ENCODE results near the gene SEPTIN1. TPM values are rescaled to one million over a fixed set of nuclear protein-coding genes. Genes with fewer than 3 reads are reported as not detected.
A peak's percentile ranks its signal among the peaks of the same experiment; 100 is the strongest.

SEPTIN1 gene
- total and polyA plus RNA-seq, 2 of the 13 experiments (the other 11 are each of a cell fraction or from before 2014, with no cell fraction given), result 0.18 to 0.67 TPM

DNA sequence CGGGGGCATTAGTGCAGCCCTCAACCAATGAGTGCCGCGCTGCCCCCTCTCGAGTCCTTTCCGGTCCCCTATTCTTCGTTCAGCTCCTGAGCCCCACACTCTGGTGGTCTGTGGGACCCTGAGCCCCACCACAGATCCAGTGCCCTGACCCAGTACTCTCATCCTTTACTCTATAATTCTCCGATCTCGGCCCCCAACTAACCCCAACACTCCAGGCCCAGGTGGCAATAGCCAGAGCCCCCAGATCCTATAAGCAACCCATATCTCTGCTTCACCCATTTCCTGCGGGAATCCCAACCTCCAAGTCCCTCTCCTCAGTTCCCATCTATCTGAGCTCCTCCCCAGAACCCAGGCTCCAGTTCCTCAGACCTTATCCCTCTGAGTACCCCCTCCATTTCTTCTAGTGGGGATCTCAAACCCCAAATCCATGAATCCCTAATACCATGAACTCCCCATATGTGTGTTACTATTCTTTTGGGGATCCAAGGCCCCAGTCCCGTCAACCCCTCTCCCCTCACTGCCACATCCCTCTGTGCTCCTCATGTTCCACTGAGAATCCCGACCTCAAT, 11.0 kb downstream of the SEPTIN1 start:
- no peak for DNase-seq (ENCODE audit: low spot score)
- no peaks in the 10 kb centered on the region; a peak in 1 of 5 replicates for H3K27me3 ChIP-seq (ENCODE audit: control insufficient read depth in 1 of 2, insufficient read depth in 2 of 2, low read length in 2 of 2)
- peak overlapping the region; percentile 45 for H3K27ac ChIP-seq (ENCODE audit: extremely low read length, insufficient read depth, low read length)
- in situ Hi-C loops (cut with HindIII; ENCODE audit: extremely low pct_ligation_motif_present, low pct_unique_long_range_greater_than_20kb), result no loop called here
- no peaks in the 10 kb centered on the region for H3K9me3 ChIP-seq (ENCODE audit: low read length)
- no peak for ATAC-seq
- POLR2A ChIA-PET, result interaction anchor here (0.7 to 4.7 kb wide), 21 partner anchors 9 to 376 kb away, joined by 3 to 94 read pairs (median 6); partner anchors contain the start of genes CD2BP2, DCTPP1, FBRS and PHKG2
- peak overlapping the region; percentile 59 for H3K9ac ChIP-seq (ENCODE audit: insufficient read depth, low read depth, low read length)
- H3K79me2 ChIP-seq (ENCODE audit: insufficient read depth, low read length), result peaks cover 32% of the 10 kb centered on the region
- peak overlapping the region; percentile 57 to 74 (median 68) for H3K4me3 ChIP-seq (replicated peaks in 1 of 3; ENCODE audit: insufficient read depth in 1 of 3, low read depth in 2 of 3, low read length in 3 of 3)
- H2AFZ ChIP-seq (ENCODE audit: low read length), result peak overlapping the region; percentile 73
- H3K36me3 ChIP-seq (replicated peaks in 1 of 2; ENCODE audit: control insufficient read depth in 1 of 2, insufficient read depth in 2 of 2, low read length in 2 of 2), result no peaks in the 10 kb centered on the region
- H3K4me1 ChIP-seq (ENCODE audit: insufficient read depth, low read length), result peaks cover 46% of the 10 kb centered on the region
- CTCF ChIA-PET (ENCODE audit: low intra/inter-chr PET ratio, low total read pairs), result no interaction called here
- peak overlapping the region; percentile 85 for H3K4me2 ChIP-seq (ENCODE audit: low read depth, low read length)
- peaks cover 20% of the 10 kb centered on the region; the same call in 1 of the 2 replicates for H4K20me1 ChIP-seq (ENCODE audit: insufficient read depth, low read length)
- 20% methylated on average over 11 of the region's 11 CpGs for WGBS (ENCODE audit: low lambda C conversion rate)
- FAIRE-seq, result no peak
- BruUV-seq (replicated peaks), result TSS peak; percentile 82
- intact Hi-C loops (cut with micrococcal nuclease; ENCODE audit: unreplicated experiment), result loop anchor here (1.0 kb wide), 1 partner anchor 24 kb away; the partner anchor contains the start of gene ZNF48
- TF ChIP-seq ZNF354B (CRISPR knock-in tag; IDR thresholded peaks at IDR 0.05) (no peak), KLF16 (CRISPR knock-in tag; IDR thresholded peaks at IDR 0.05) (no peak; a peak in 1 of 4 replicates), ZBTB34 (CRISPR knock-in tag; IDR thresholded peaks at IDR 0.05) (no peak), ZNF747 (CRISPR knock-in tag; IDR thresholded peaks at IDR 0.05; ENCODE audit: borderline replicate concordance) (no peak), KDM5B (CRISPR knock-in tag; IDR thresholded peaks at IDR 0.05; ENCODE audit: borderline replicate concordance) (peak; percentile 23; the same call in 1 of the 2 replicates)
- TF ChIP-seq, protein P1, sequence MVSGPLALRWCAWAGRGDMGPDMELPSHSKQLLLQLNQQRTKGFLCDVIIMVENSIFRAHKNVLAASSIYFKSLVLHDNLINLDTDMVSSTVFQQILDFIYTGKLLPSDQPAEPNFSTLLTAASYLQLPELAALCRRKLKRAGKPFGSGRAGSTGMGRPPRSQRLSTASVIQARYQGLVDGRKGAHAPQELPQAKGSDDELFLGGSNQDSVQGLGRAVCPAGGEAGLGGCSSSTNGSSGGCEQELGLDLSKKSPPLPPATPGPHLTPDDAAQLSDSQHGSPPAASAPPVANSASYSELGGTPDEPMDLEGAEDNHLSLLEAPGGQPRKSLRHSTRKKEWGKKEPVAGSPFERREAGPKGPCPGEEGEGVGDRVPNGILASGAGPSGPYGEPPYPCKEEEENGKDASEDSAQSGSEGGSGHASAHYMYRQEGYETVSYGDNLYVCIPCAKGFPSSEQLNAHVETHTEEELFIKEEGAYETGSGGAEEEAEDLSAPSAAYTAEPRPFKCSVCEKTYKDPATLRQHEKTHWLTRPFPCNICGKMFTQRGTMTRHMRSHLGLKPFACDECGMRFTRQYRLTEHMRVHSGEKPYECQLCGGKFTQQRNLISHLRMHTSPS (CRISPR knock-in tag; IDR thresholded peaks at IDR 0.05; ENCODE audit: low read depth), result peak; percentile 28; the same call in 1 of the 2 replicates
- TF ChIP-seq, protein P2, sequence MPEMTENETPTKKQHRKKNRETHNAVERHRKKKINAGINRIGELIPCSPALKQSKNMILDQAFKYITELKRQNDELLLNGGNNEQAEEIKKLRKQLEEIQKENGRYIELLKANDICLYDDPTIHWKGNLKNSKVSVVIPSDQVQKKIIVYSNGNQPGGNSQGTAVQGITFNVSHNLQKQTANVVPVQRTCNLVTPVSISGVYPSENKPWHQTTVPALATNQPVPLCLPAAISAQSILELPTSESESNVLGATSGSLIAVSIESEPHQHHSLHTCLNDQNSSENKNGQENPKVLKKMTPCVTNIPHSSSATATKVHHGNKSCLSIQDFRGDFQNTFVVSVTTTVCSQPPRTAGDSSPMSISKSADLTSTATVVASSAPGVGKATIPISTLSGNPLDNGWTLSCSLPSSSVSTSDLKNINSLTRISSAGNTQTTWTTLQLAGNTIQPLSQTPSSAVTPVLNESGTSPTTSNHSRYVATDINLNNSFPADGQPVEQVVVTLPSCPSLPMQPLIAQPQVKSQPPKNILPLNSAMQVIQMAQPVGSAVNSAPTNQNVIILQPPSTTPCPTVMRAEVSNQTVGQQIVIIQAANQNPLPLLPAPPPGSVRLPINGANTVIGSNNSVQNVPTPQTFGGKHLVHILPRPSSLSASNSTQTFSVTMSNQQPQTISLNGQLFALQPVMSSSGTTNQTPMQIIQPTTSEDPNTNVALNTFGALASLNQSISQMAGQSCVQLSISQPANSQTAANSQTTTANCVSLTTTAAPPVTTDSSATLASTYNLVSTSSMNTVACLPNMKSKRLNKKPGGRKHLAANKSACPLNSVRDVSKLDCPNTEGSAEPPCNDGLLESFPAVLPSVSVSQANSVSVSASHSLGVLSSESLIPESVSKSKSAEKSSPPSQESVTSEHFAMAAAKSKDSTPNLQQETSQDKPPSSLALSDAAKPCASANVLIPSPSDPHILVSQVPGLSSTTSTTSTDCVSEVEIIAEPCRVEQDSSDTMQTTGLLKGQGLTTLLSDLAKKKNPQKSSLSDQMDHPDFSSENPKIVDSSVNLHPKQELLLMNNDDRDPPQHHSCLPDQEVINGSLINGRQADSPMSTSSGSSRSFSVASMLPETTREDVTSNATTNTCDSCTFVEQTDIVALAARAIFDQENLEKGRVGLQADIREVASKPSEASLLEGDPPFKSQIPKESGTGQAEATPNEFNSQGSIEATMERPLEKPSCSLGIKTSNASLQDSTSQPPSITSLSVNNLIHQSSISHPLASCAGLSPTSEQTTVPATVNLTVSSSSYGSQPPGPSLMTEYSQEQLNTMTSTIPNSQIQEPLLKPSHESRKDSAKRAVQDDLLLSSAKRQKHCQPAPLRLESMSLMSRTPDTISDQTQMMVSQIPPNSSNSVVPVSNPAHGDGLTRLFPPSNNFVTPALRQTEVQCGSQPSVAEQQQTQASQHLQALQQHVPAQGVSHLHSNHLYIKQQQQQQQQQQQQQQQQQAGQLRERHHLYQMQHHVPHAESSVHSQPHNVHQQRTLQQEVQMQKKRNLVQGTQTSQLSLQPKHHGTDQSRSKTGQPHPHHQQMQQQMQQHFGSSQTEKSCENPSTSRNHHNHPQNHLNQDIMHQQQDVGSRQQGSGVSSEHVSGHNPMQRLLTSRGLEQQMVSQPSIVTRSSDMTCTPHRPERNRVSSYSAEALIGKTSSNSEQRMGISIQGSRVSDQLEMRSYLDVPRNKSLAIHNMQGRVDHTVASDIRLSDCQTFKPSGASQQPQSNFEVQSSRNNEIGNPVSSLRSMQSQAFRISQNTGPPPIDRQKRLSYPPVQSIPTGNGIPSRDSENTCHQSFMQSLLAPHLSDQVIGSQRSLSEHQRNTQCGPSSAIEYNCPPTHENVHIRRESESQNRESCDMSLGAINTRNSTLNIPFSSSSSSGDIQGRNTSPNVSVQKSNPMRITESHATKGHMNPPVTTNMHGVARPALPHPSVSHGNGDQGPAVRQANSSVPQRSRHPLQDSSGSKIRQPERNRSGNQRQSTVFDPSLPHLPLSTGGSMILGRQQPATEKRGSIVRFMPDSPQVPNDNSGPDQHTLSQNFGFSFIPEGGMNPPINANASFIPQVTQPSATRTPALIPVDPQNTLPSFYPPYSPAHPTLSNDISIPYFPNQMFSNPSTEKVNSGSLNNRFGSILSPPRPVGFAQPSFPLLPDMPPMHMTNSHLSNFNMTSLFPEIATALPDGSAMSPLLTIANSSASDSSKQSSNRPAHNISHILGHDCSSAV (CRISPR knock-in tag; IDR thresholded peaks at IDR 0.05; ENCODE audit: borderline replicate concordance), result no peak
- TF ChIP-seq, protein P3, sequence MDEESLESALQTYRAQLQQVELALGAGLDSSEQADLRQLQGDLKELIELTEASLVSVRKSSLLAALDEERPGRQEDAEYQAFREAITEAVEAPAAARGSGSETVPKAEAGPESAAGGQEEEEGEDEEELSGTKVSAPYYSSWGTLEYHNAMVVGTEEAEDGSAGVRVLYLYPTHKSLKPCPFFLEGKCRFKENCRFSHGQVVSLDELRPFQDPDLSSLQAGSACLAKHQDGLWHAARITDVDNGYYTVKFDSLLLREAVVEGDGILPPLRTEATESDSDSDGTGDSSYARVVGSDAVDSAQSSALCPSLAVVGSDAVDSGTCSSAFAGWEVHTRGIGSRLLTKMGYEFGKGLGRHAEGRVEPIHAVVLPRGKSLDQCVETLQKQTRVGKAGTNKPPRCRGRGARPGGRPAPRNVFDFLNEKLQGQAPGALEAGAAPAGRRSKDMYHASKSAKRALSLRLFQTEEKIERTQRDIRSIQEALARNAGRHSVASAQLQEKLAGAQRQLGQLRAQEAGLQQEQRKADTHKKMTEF (CRISPR knock-in tag; IDR thresholded peaks at IDR 0.05), result no peak
